ENCODE data around the gene SPRING1.

SPRING1 gene

GRCh38 chr12:116691205-116691604 is 46.7 kb downstream of the SPRING1 start:
- no peak overlapping the region for H3K4me3 ChIP-seq (ENCODE audit: low read depth, low read length)
- DNase-seq (ENCODE audit: low read depth) = no peak
- in situ Hi-C loops (cut with HindIII; ENCODE audit: low sequenced_read_pairs) = no loop called here
- TF ChIP-seq, protein P1, sequence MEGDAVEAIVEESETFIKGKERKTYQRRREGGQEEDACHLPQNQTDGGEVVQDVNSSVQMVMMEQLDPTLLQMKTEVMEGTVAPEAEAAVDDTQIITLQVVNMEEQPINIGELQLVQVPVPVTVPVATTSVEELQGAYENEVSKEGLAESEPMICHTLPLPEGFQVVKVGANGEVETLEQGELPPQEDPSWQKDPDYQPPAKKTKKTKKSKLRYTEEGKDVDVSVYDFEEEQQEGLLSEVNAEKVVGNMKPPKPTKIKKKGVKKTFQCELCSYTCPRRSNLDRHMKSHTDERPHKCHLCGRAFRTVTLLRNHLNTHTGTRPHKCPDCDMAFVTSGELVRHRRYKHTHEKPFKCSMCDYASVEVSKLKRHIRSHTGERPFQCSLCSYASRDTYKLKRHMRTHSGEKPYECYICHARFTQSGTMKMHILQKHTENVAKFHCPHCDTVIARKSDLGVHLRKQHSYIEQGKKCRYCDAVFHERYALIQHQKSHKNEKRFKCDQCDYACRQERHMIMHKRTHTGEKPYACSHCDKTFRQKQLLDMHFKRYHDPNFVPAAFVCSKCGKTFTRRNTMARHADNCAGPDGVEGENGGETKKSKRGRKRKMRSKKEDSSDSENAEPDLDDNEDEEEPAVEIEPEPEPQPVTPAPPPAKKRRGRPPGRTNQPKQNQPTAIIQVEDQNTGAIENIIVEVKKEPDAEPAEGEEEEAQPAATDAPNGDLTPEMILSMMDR (IDR thresholded peaks at IDR 0.05; ENCODE audit: low read depth, low read length, missing control alignments) = no peak

DNA sequence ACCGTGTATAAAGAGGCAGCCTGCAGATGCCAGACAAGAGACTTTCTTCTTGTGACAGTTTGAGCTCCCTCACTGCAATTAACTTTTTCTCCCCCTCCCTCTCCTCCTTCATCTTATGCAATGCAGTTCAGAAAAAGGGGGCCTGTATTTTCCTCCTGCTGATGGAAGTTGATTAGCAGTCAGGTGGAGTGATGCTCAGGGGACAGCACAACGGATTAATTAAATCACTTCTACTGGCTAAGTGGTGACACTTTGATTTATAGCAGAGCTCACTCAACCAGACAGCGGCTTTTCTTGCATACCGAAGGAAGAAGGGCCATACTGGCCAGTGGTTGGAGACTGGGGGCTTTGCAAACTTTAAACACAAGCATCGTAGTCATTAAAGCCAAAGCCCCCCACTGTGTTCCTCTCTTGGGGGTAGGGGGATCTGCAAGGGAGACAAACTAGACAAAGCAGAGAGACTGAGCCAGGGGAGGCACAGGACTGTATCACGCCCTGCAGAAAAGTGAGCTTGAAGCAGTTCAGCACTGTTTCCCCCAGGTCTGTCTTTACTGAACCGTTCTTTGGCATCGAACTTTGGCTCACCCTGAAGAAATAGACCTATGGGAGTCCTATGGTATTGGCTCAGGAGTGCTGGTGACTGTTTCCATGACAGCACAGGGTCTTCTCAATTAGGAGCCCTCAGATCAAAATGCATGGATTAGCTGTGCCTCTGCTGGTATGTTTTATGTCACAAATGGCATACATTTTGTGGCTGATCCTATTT is 47.7 kb downstream of the SPRING1 start:
- no peak overlapping the region for H3K4me3 ChIP-seq (ENCODE audit: low read depth, low read length)
- no peak for DNase-seq (ENCODE audit: low read depth)
- TF ChIP-seq, protein P1 (IDR thresholded peaks at IDR 0.05; ENCODE audit: low read depth, low read length, missing control alignments) = no peak
- in situ Hi-C loops (cut with HindIII; ENCODE audit: low sequenced_read_pairs) = no loop called here

GRCh38 chr12:116689521-116689920 is 48.3 kb downstream of the SPRING1 start:
- DNase-seq (ENCODE audit: low read depth) = no peak
- in situ Hi-C loops (cut with HindIII; ENCODE audit: low sequenced_read_pairs) = no loop called here
- H3K4me3 ChIP-seq (ENCODE audit: low read depth, low read length) = no peak overlapping the region
- TF ChIP-seq, protein P1 (IDR thresholded peaks at IDR 0.05; ENCODE audit: low read depth, low read length, missing control alignments) = no peak
